SU-DHL-6 (cell line): ENCODE results near the gene HMCN2.
"Not testable (repeated sequence)": the region's sequence is repeated elsewhere in the genome, so short reads cannot be mapped to it uniquely, and the experiment has no call there.

Experiments used
- H2AFZ ChIP-seq: fragments of 200-600 bp; sonication (generic); 2 replicates; pipeline ENCODE4 v1.6.1; 2014; ENCODE audit warnings: low read depth, mild to moderate bottlenecking, moderate library complexity, mixed read lengths, antibody characterized with exemption, low read length; ENCODE audit not compliant: severe bottlenecking
- H3F3A ChIP-seq: fragments of 200-600 bp; shearing (Covaris generic); 2 replicates; pipeline ENCODE4 v1.6.0; 2016; ENCODE audit warnings: antibody characterized with exemption, mild to moderate bottlenecking; ENCODE audit not compliant: insufficient read depth
- H3K27ac ChIP-seq: fragments of 200-600 bp; sonication (generic); 2 replicates; pipeline ENCODE4 v1.5.1; 2016; ENCODE audit warnings: low read depth, mild to moderate bottlenecking, low read length, moderate library complexity, mixed read lengths
- H3K27me3 ChIP-seq: fragments of 200-600 bp; sonication (generic), shearing (Covaris generic); 2 replicates; pipeline ENCODE4 v1.6.0; 2014; ENCODE audit warnings: mild to moderate bottlenecking, low read length
- H3K36me3 ChIP-seq: fragments of 200-600 bp; sonication (generic); 2 replicates; pipeline ENCODE4 v1.6.1; 2014; ENCODE audit warnings: mild to moderate bottlenecking, low read length, mixed read lengths
- H3K4me2 ChIP-seq: fragments of 300-600, 200-600 bp; shearing (Covaris generic), sonication (generic); 2 replicates; pipeline ENCODE4 v1.6.0; 2014; ENCODE audit warnings: low read length, low read depth, mild to moderate bottlenecking; ENCODE audit not compliant: poor library complexity, severe bottlenecking
- H3K4me3 ChIP-seq: fragments of 200-600 bp; sonication (generic); 2 replicates; pipeline ENCODE4 v1.5.1; 2014; ENCODE audit warnings: antibody characterized with exemption, low read length, mild to moderate bottlenecking, mixed read lengths; ENCODE audit not compliant: insufficient read depth, poor library complexity, severe bottlenecking
- H3K79me2 ChIP-seq: fragments of 200-600 bp; sonication (generic); 2 replicates; pipeline ENCODE4 v1.6.1; 2014; ENCODE audit warnings: mild to moderate bottlenecking, low read length, moderate library complexity; ENCODE audit not compliant: insufficient read depth
- H3K9ac ChIP-seq: fragments of 200-600 bp; sonication (generic); 2 replicates; pipeline ENCODE4 v1.7.0; 2014; ENCODE audit warnings: mild to moderate bottlenecking, low read length
- H3K9me2 ChIP-seq: fragments of 200-600 bp; sonication (generic); replicated peaks from 2 replicates; pipeline ENCODE4 v1.6.1; 2014; ENCODE audit warnings: low read length; ENCODE audit not compliant: insufficient read depth
- H3K9me3 ChIP-seq: fragments of 200-600 bp; sonication (generic); 2 replicates; pipeline ENCODE4 v1.6.1; 2014; ENCODE audit warnings: low read length, mixed read lengths; ENCODE audit not compliant: insufficient read depth
- H4K20me1 ChIP-seq: fragments of 200-600 bp; sonication (generic); 2 replicates; pipeline ENCODE4 v1.6.1; 2014; ENCODE audit warnings: low read depth, mild to moderate bottlenecking, antibody characterized with exemption, low read length, moderate library complexity, mixed read lengths
- CTCF ChIP-seq: fragments of 200-600 bp; sonication (generic); IDR thresholded peaks from one replicate; pipeline ENCODE4 v1.5.1; 2017; ENCODE audit warnings: antibody characterized with exemption, mild to moderate bottlenecking, low read length, moderate library complexity; ENCODE audit not compliant: insufficient read depth, poor library complexity, severe bottlenecking
- EZH2phosphoT487 ChIP-seq: fragments of 200-600 bp; sonication (generic), shearing (Covaris generic); conservative IDR thresholded peaks from 2 replicates; pipeline ENCODE4 v1.6.1; 2018; ENCODE audit warnings: mild to moderate bottlenecking, antibody characterized with exemption, low read length, moderate library complexity, mixed read lengths

The HMCN2 gene

GRCh38 chr9:130254747-130255630 lies 10.6 kb upstream of the HMCN2 start:
- no peak for TF ChIP-seq CTCF
- TF ChIP-seq EZH2phosphoT487 = no peak
- no peak overlapping the region for H3K4me2 ChIP-seq
- H3K36me3 ChIP-seq = no peaks in the 10 kb centered on the region
- no peak overlapping the region for H2AFZ ChIP-seq
- H4K20me1 ChIP-seq = no peaks in the 10 kb centered on the region
- H3K9me2 ChIP-seq = no peaks in the 10 kb centered on the region
- H3K27ac ChIP-seq = no peak overlapping the region
- no peaks in the 10 kb centered on the region for H3F3A ChIP-seq
- H3K9ac ChIP-seq = no peak overlapping the region
- H3K9me3 ChIP-seq = no peaks in the 10 kb centered on the region
- H3K79me2 ChIP-seq = no peaks in the 10 kb centered on the region
- no peak overlapping the region for H3K4me3 ChIP-seq
- H3K27me3 ChIP-seq = no peaks in the 10 kb centered on the region

GRCh38 chr9:130255631-130256134 lies 9.9 kb upstream of the HMCN2 start:
- no peak for TF ChIP-seq EZH2phosphoT487
- no peak for TF ChIP-seq CTCF
- Histone ChIP-seq H3K27me3 (no peaks in the 10 kb centered on the region), H3K4me2 (no peak overlapping the region), H4K20me1 (no peaks in the 10 kb centered on the region), H3K79me2 (no peaks in the 10 kb centered on the region), H3K9me2 (no peaks in the 10 kb centered on the region), H3K9me3 (no peaks in the 10 kb centered on the region), H3K36me3 (no peaks in the 10 kb centered on the region), H2AFZ (no peak overlapping the region), H3K9ac (no peak overlapping the region), H3F3A (no peaks in the 10 kb centered on the region), H3K27ac (no peak overlapping the region), H3K4me3 (no peak overlapping the region)

GRCh38 chr9:130256644-130257043 lies 8.9 kb upstream of the HMCN2 start:
- H3K27ac ChIP-seq = no peak overlapping the region
- no peaks in the 10 kb centered on the region for H3K36me3 ChIP-seq
- no peak overlapping the region for H3K9ac ChIP-seq
- H3F3A ChIP-seq = no peaks in the 10 kb centered on the region
- no peaks in the 10 kb centered on the region for H3K79me2 ChIP-seq
- H3K27me3 ChIP-seq = no peaks in the 10 kb centered on the region
- no peaks in the 10 kb centered on the region for H3K9me3 ChIP-seq
- H3K4me3 ChIP-seq = no peak overlapping the region
- no peaks in the 10 kb centered on the region for H4K20me1 ChIP-seq
- no peak overlapping the region for H2AFZ ChIP-seq
- no peak for TF ChIP-seq EZH2phosphoT487
- TF ChIP-seq CTCF = no peak
- no peak overlapping the region for H3K4me2 ChIP-seq
- no peaks in the 10 kb centered on the region for H3K9me2 ChIP-seq

- not testable (repeated sequence) for H3F3A ChIP-seq, H3K36me3 ChIP-seq, H3K27ac ChIP-seq, H3K9ac ChIP-seq, H3K9me2 ChIP-seq, H4K20me1 ChIP-seq, H3K4me2 ChIP-seq, H3K9me3 ChIP-seq, H2AFZ ChIP-seq, H3K79me2 ChIP-seq, H3K27me3 ChIP-seq, H3K4me3 ChIP-seq
Observed at GRCh38 chr9:130258137-130258536, 7.4 kb upstream of the HMCN2 start.
